Breast epithelium (tissue), 3 donors: ENCODE data around the gene ZNF90.

Source experiments
- CTCF ChIP-seq, 3 donors: fragments of 450-650 bp; IDR thresholded peaks; one replicate each; pipeline ENCODE4 v1.5.1; 2016 to 2017; ENCODE audit warnings: antibody characterized with exemption in 3 of 3, mild to moderate bottlenecking in 3 of 3, moderate library complexity in 3 of 3
- POLR2A ChIP-seq: fragments of 450-650 bp; IDR thresholded peaks from one replicate; pipeline ENCODE4 v1.6.1; 2016; ENCODE audit warnings: antibody characterized with exemption, mild to moderate bottlenecking, moderate library complexity

GRCh38 chr19:20060282-20060681, 17.5 kb upstream of the ZNF90 start:
- no peak for TF ChIP-seq CTCF (IDR thresholded peaks at IDR 0.05)
- TF ChIP-seq POLR2A: no peak
